GM21737 (cell line): Measurements from ENCODE around the gene ADGRL1.

Experiments used
- ATAC-seq: cut with Tn5 transposase; IDR thresholded peaks from one replicate; pipeline ENCODE4 v1.9.1; 2021; ENCODE audit warnings: mild to moderate bottlenecking, moderate library complexity; ENCODE audit not compliant: unreplicated experiment

ADGRL1 gene

GRCh38 chr19:14114854-14115253, 91.1 kb downstream of the ADGRL1 start:
- no peak for ATAC-seq

- ATAC-seq = no peak
Measured at GRCh38 chr19:14114439-14114838, 91.5 kb downstream of the ADGRL1 start.

DNA sequence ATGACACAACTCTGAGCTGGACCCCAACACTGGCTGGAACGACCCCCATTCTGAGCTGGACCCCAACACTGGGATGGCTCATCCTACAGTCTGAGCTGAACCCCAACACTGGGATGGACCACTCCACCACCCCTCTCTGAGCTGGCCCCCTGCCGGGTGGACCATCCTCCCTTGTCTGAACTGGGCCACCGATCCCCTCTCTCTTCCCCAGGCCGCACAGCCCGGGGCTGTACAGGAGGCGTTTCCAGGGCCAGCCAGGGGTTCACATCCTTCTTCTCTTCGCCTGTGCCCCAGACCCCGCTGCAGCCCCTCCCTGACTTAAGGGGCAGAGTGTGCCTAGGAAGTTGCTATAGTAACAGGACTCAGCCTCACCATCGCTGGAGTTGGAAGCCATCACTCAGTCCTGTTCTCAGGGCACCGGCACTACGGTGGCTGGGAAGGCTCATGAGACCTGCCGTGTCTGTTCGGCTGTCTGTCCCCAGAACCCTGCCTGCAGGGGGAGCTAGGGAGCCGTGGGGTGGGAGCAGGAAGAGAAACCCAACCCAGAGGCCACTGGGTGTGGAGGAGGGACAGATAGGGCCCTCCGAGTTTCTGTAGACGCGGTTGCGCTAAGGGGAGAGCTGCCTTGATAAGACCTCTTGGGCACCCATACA, 92.1 kb downstream of the ADGRL1 start:
- no peak for ATAC-seq

GRCh38 chr19:14112809-14113385, 93.1 kb downstream of the ADGRL1 start:
- ATAC-seq = no peak

DNA sequence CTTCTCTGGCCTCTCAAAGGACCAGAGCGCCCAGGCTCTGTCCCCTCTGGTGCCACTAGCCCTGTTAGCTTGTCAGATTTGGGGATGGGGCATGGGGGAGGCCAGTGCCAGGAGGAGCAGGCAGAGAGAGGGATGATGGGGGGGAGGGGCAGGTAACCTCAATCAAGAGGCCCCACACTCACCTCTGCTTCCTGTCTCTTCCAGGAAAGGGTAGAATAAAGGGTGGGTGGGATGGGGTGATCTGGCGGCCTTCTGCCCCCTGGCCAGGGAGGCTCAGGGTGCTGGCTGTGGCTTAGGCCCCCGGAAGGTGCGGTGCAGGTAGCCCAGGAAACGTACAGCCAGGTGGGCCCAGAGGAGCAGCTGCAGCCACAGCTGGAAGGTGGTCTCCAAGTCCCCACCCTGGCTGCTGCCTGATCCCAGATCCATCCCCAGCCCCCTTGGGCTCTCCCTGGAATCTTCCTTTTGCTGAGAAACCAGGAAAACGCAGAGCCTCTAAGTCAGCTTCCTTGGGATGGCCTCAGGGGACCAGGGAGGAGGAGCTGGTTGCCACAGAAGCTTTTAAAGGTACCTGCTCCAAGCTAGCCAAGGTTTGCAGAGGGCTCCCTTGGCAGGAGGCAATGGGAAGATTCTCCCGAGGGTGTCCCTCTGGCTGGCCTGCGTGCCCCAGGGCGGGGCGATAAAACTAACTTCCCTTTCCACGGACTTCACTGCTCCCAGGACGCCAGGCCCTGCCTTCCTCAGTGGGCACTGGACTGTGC, 93.7 kb downstream of the ADGRL1 start:
- no peak for ATAC-seq

DNA sequence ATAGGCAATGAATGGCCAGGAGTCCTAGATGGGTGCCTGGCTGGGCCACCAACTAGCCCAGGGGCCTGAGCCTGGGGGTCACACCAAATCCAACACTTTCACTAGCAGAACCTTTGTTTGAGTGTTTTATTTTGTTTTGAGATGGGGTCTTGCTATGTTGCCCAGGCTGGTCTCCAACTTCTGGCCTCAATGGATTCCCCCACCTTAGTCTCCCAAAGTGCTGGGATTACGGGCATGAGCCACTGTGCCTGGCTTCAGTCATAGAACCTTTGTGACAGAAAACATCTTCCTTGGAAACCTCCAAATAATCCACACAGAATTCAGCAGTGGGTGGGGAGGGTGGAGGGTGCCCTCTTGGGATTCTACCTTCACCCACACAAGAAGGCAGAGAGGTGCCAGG, 94.5 kb downstream of the ADGRL1 start:
- ATAC-seq = no peak

GRCh38 chr19:14110650-14111049, 95.3 kb downstream of the ADGRL1 start:
- no peak for ATAC-seq

GRCh38 chr19:14107581-14108461, 98.1 kb downstream of the ADGRL1 start:
- ATAC-seq = no peak

- no peak for ATAC-seq
Measured at GRCh38 chr19:14106840-14107239, 99.1 kb downstream of the ADGRL1 start.

DNA sequence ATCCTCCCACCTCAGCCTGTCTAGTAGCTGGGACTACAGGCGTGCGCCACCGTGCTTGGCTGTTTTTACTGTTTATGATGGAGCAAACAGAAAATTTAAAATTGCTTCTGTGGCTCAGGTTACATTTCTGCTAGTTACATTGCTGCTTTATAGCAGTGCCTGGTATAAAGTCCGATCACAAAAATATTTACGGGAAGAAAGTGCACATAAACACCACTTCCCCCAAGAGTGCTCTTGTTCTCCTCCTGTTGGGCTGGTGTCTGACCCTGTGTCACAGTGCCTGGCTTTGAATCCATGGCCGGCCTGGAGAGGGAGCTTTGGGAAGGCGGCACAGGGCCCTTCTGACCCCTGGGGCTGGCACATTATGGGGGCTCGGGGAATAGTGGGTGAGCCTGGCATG, 100.3 kb downstream of the ADGRL1 start:
- ATAC-seq = no peak

DNA sequence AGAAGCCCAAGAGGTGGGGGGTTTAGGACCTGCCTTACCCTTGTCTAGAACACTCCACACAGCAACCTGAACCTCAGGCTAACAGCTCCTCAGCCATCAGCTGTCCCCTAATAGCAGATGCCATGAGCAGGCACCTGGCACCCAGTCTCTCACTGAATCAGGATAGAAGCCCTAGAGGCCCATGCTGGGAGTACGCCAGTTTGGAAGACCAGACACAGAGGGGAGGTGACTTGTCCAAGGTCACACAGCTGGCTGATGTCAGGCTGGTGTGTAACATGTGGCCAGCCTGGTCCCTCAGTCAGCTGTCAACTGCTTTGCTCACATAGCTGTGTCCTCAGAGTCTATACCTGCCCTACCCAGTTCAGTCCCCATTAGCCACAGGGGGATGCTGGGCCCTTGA, 102.7 kb downstream of the ADGRL1 start:
- ATAC-seq = no peak

- ATAC-seq = no peak
Measured at GRCh38 chr19:14102756-14103155, 103.2 kb downstream of the ADGRL1 start.

DNA sequence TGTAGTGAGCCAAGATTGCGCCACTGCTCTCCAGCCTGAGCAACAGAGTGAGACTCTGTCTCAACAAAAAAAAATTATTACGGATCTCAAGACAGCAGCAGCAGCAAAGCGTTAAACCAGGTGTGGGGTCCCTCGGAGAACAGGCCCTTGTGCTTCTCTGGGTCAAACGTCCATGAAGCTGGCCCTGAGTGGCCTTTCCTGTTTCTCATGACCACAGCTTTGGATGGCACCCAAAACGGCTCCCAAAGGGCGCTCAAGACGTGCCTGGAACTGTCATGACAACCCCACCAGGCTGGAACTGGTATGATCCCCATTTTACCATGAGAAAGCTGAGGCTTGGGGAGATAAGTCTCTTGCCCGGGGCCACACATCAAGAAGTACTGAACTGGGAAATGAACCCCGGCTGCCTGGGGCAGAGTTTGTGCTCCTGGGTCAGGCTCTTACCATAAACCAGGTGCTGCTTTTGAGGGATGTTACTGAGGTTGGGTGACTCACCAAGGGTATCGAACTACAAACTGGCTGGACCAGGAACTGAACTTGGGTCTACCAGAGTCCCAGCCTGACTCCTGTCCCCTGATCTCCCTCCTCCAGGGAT, 103.8 kb downstream of the ADGRL1 start:
- no peak for ATAC-seq

- ATAC-seq = no peak
Measured at GRCh38 chr19:14101003-14101545, 104.9 kb downstream of the ADGRL1 start.
